ENCODE data around the gene FLT4.

The FLT4 gene

GRCh38 chr5:180626661-180627385 is 22.6 kb downstream of the FLT4 start:
- H3K4me2 ChIP-seq (ENCODE audit: low read depth, low read length, poor library complexity, severe bottlenecking): no peak overlapping the region
- no peaks in the 10 kb centered on the region for H4K20me1 ChIP-seq (ENCODE audit: low read depth, low read length)
- no peaks in the 10 kb centered on the region for H3K79me2 ChIP-seq (ENCODE audit: insufficient read depth, low read length)
- no peak overlapping the region for H3K9ac ChIP-seq (ENCODE audit: low read length)
- H2AFZ ChIP-seq (ENCODE audit: low read depth, low read length, severe bottlenecking): no peak overlapping the region
- H3K36me3 ChIP-seq (ENCODE audit: low read length): no peaks in the 10 kb centered on the region
- TF ChIP-seq EZH2phosphoT487 (conservative IDR thresholded peaks at IDR 0.05; ENCODE audit: low read length): no peak
- no peak for TF ChIP-seq CTCF (IDR thresholded peaks at IDR 0.05; ENCODE audit: insufficient read depth, low read length, poor library complexity, severe bottlenecking)
- no peak overlapping the region for H3K27ac ChIP-seq (ENCODE audit: low read depth, low read length)
- H3F3A ChIP-seq (ENCODE audit: insufficient read depth): no peaks in the 10 kb centered on the region
- no peaks in the 10 kb centered on the region for H3K9me3 ChIP-seq (ENCODE audit: insufficient read depth, low read length)
- no peaks in the 10 kb centered on the region for H3K27me3 ChIP-seq (ENCODE audit: low read length)
- no peaks in the 10 kb centered on the region for H3K9me2 ChIP-seq (replicated peaks; ENCODE audit: insufficient read depth, low read length)
- no peak overlapping the region for H3K4me3 ChIP-seq (ENCODE audit: insufficient read depth, low read length, poor library complexity, severe bottlenecking)

GRCh38 chr5:180625791-180626660 is 23.4 kb downstream of the FLT4 start:
- Histone ChIP-seq H3K9me2 (replicated peaks; ENCODE audit: insufficient read depth, low read length) (no peaks in the 10 kb centered on the region), H2AFZ (ENCODE audit: low read depth, low read length, severe bottlenecking) (no peak overlapping the region), H3F3A (ENCODE audit: insufficient read depth) (no peaks in the 10 kb centered on the region), H3K9me3 (ENCODE audit: insufficient read depth, low read length) (no peaks in the 10 kb centered on the region), H3K27ac (ENCODE audit: low read depth, low read length) (no peak overlapping the region), H3K27me3 (ENCODE audit: low read length) (no peaks in the 10 kb centered on the region), H3K9ac (ENCODE audit: low read length) (no peak overlapping the region), H3K36me3 (ENCODE audit: low read length) (no peaks in the 10 kb centered on the region), H3K79me2 (ENCODE audit: insufficient read depth, low read length) (no peaks in the 10 kb centered on the region), H4K20me1 (ENCODE audit: low read depth, low read length) (no peaks in the 10 kb centered on the region), H3K4me3 (ENCODE audit: insufficient read depth, low read length, poor library complexity, severe bottlenecking) (no peak overlapping the region), H3K4me2 (ENCODE audit: low read depth, low read length, poor library complexity, severe bottlenecking) (no peak overlapping the region)
- TF ChIP-seq EZH2phosphoT487 (conservative IDR thresholded peaks at IDR 0.05; ENCODE audit: low read length): no peak
- no peak for TF ChIP-seq CTCF (IDR thresholded peaks at IDR 0.05; ENCODE audit: insufficient read depth, low read length, poor library complexity, severe bottlenecking)

- TF ChIP-seq EZH2phosphoT487 (conservative IDR thresholded peaks at IDR 0.05; ENCODE audit: low read length): no peak
- no peak for TF ChIP-seq CTCF (IDR thresholded peaks at IDR 0.05; ENCODE audit: insufficient read depth, low read length, poor library complexity, severe bottlenecking)
- Histone ChIP-seq H3F3A (ENCODE audit: insufficient read depth) (no peaks in the 10 kb centered on the region), H3K27ac (ENCODE audit: low read depth, low read length) (no peak overlapping the region), H4K20me1 (ENCODE audit: low read depth, low read length) (no peaks in the 10 kb centered on the region), H3K9me3 (ENCODE audit: insufficient read depth, low read length) (no peaks in the 10 kb centered on the region), H3K27me3 (ENCODE audit: low read length) (no peaks in the 10 kb centered on the region), H3K9ac (ENCODE audit: low read length) (no peak overlapping the region), H3K4me3 (ENCODE audit: insufficient read depth, low read length, poor library complexity, severe bottlenecking) (no peak overlapping the region), H3K79me2 (ENCODE audit: insufficient read depth, low read length) (no peaks in the 10 kb centered on the region), H2AFZ (ENCODE audit: low read depth, low read length, severe bottlenecking) (no peak overlapping the region), H3K4me2 (ENCODE audit: low read depth, low read length, poor library complexity, severe bottlenecking) (no peak overlapping the region), H3K9me2 (replicated peaks; ENCODE audit: insufficient read depth, low read length) (no peaks in the 10 kb centered on the region), H3K36me3 (ENCODE audit: low read length) (no peaks in the 10 kb centered on the region)
Observed at GRCh38 chr5:180625125-180625790, 24.1 kb downstream of the FLT4 start.
